Body of pancreas (tissue), 4 donors: ENCODE data around the gene NELL2.

Experiments
- POLR2A ChIP-seq, 3 donors: fragments of 450-650 bp; IDR thresholded peaks; one replicate each; pipeline ENCODE4 v1.6.1; 2016; ENCODE audit warnings: antibody characterized with exemption in 3 of 3, mild to moderate bottlenecking in 2 of 3
- TF ChIP-seq, protein P1 (sequence below), 7 experiments: fragments of 450-650 bp in 4 of 7; fragments of 200-600 bp in 3 of 7; sonication (generic) in 3 of 7; IDR thresholded peaks; one replicate each; pipeline ENCODE4 v1.5.1; 2016 to 2019; ENCODE audit warnings: antibody characterized with exemption in 7 of 7

DNA sequence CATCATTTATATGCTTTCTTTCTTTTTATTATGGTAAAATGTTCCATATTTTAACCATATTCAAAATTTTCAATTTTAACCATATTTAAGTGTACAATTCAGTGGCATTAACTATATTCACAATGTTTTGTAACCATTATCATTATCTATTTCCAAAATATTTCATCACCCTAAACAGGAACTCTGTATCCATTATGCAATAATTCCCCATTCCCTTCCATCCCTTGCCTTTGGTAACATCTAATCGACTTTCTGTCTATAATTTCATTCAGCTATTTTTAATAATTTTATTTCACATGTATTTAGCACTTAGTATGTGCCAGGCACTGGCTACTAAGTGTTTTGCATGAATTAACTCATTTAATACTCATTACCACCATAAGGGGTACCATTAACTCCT, 287.5 kb downstream of the NELL2 start:
- no peak for TF ChIP-seq POLR2A (IDR thresholded peaks at IDR 0.05)
- TF ChIP-seq, protein P1, sequence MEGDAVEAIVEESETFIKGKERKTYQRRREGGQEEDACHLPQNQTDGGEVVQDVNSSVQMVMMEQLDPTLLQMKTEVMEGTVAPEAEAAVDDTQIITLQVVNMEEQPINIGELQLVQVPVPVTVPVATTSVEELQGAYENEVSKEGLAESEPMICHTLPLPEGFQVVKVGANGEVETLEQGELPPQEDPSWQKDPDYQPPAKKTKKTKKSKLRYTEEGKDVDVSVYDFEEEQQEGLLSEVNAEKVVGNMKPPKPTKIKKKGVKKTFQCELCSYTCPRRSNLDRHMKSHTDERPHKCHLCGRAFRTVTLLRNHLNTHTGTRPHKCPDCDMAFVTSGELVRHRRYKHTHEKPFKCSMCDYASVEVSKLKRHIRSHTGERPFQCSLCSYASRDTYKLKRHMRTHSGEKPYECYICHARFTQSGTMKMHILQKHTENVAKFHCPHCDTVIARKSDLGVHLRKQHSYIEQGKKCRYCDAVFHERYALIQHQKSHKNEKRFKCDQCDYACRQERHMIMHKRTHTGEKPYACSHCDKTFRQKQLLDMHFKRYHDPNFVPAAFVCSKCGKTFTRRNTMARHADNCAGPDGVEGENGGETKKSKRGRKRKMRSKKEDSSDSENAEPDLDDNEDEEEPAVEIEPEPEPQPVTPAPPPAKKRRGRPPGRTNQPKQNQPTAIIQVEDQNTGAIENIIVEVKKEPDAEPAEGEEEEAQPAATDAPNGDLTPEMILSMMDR (IDR thresholded peaks at IDR 0.05), result no peak
